HG02763 (cell line): Measurements from ENCODE around the gene F5.
A peak's percentile ranks its signal among the peaks of the same experiment; 100 is the strongest.
"Not testable (repeated sequence)": the region's sequence is repeated elsewhere in the genome, so short reads cannot be mapped to it uniquely, and the experiment has no call there.

Experiments used
- ATAC-seq: cut with Tn5 transposase; IDR thresholded peaks from one replicate; pipeline ENCODE4 v1.9.1; 2021; ENCODE audit warnings: mild to moderate bottlenecking, moderate library complexity; ENCODE audit not compliant: unreplicated experiment

The F5 gene

GRCh38 chr1:169511316-169512005 is 74.8 kb downstream of the F5 start:
- ATAC-seq, result no peak

DNA sequence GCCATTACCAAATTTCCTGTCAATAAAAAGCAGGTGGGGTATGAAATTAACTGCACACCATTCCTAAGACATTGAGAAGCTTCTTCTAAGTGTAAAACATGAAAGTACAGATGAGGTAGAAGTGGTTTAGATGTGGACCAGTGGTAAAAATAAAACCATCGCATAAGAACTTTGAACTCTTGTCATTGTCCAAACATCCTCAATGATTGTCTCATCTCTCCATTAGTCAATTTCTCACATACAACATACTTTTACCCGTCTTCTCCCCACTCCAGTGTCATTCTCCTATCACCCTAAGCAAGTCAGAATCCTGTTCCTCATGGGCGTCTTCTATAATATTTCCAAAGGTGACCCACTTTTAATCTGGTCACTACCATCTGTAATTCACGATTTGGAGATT is 76.2 kb downstream of the F5 start:
- no peak for ATAC-seq

GRCh38 chr1:169509354-169509753 is 76.9 kb downstream of the F5 start:
- no peak for ATAC-seq

- ATAC-seq, result no peak
Observed at GRCh38 chr1:169508432-169509338, 77.6 kb downstream of the F5 start.

- no peak for ATAC-seq
Observed at GRCh38 chr1:169507413-169507812, 78.9 kb downstream of the F5 start.

GRCh38 chr1:169503601-169504000 is 82.7 kb downstream of the F5 start:
- ATAC-seq, result not testable (repeated sequence)

DNA sequence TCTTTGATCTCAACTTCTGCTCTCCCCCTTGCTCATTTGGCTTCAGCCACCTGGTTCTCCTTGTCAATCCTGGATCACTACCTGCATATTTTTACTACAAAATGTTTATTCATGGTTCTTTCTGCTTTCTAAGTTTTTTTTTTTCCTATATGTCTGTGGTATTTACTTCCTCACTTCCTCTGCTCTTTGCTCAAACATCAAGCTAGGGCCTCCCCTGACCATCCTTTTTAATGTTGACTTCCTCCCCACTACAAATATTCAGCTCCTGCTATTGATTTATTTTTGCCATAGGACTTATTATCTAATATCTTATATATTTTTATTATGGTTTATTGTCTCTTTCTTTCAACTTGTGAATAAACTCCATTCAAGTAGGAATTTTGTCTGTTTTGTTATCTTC is 86.5 kb downstream of the F5 start:
- ATAC-seq, result no peak

GRCh38 chr1:169497317-169497716 is 89.0 kb downstream of the F5 start:
- no peak for ATAC-seq

- no peak for ATAC-seq
Observed at GRCh38 chr1:169495916-169496315, 90.4 kb downstream of the F5 start.

- no peak for ATAC-seq
Observed at GRCh38 chr1:169495046-169495775, 91.1 kb downstream of the F5 start.

GRCh38 chr1:169494343-169494742 is 91.9 kb downstream of the F5 start:
- no peak for ATAC-seq

DNA sequence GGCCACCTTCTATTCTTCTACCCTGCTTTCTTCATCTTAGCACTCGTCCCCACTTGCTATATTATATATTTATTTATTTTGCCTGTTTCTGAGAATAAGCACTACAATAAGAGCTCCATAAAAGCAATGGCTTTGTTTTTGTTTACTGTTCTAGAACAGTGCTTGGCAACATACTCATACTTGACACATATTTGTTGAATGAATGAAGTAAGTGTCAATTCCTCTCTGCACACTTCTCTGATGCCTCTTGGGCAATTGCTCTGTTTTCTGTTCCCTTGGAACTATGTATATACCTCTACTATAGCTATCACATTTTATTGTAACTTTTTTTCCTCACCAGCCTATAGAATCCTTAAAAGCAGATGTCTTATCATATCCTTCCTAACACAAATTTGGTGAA is 93.0 kb downstream of the F5 start:
- ATAC-seq, result no peak

- ATAC-seq, result peak; percentile 49
Observed at GRCh38 chr1:169491845-169492281, 94.4 kb downstream of the F5 start.

- no peak for ATAC-seq
Observed at GRCh38 chr1:169488157-169488556, 98.1 kb downstream of the F5 start.

- ATAC-seq, result no peak
Observed at GRCh38 chr1:169487561-169487960, 98.7 kb downstream of the F5 start.

DNA sequence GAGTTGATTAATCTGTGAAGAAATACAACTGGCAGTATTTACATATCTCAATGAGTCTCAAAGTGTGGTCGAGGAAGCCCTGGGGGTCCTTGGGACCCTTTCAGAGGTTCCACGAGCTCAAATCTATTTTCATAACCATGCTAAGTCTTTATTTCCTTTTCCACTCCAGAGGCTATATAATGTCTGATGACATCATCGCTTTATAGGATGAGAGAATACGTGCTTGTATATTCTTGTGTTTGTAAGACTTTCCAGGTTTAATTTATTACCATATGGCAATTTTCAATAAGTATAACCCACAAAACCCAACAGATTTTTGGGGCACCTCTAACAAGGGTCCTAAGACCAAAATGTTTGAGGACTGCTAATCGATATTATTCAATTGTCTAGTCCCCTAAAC is 99.1 kb downstream of the F5 start:
- no peak for ATAC-seq

DNA sequence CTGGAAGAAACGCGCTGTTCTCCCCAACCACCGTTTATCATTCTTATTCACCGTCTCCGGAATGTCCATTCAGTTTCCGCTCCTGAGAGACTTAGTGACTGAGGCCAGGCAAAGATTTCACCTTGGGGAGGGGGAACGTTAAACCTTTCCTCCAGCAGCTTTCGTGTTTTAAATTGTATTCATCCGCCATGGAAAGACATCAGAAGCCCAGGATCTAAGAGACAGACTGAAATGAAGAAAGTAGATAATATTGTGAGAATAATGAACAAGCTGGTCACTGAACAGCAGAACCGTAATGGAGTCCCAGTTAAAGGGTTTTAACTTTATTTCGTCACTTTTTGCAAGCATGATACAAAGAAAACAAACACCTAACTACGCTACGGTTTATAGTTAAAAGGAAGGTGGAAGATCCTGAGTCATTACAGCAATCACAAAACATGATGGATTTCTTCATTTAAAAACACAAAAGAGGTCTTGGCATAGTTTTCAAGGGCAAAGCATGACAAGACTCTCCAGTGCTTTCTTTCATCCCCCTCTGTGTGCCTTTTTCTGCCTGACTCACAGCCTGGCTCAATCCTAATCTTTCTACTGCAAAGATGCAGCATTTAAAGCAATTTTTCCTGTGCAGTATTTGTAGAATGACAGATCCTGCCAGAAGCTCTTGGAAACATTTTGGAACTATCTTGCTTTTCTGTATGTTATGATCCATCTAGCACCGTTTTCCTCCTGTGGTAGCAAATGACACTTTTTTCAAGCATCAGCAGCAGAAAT is 99.8 kb downstream of the F5 start:
- peak; percentile 5 for ATAC-seq

DNA sequence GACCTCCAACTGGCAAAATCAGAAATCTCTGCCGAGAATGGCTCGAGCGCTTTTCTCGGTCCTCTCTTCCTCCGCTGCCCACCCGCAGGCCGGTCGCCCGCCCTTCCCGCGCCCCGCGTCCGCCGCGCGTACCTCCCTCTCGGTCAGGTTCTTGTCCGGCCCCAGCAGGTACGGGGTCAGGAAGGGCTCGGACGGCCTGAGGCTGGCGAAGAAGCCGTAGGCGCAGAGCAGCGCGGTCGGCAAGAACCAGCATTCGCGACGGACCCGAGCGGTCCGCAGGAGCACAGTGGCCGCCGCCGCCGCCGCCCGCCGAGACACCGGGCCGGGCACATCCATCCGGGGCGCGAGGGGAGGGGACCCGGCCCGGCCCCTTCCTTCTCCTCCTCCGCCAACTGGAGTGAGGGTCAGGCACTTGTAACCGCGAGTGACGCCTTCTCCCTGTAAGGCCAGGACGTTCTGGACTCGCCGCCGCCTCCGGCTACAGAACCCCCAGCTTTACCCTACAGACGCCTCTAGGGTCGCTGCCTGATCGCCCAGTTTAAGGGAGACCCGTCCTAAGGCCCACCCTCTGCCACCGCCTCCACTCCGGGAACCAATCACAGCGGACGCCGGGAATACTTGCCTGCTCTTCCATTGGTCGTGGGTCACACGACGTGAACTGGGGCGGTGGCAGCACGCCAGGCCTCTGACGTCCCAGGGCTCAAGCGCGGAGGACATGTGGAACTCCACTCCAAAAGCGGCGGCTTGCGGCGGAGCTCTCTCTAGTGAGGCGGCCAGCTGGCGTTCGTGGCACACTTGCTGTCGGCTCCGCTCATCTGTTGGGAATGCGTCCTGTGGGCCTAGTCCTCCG is 100.6 kb downstream of the F5 start, which contains the start of gene SLC19A2:
TSS of gene SLC19A2 (minus strand) at position 514 of the 850 bp plus-strand sequence. CDS start at position 336, 178 bp downstream.
- ATAC-seq, result peak; percentile 99

DNA sequence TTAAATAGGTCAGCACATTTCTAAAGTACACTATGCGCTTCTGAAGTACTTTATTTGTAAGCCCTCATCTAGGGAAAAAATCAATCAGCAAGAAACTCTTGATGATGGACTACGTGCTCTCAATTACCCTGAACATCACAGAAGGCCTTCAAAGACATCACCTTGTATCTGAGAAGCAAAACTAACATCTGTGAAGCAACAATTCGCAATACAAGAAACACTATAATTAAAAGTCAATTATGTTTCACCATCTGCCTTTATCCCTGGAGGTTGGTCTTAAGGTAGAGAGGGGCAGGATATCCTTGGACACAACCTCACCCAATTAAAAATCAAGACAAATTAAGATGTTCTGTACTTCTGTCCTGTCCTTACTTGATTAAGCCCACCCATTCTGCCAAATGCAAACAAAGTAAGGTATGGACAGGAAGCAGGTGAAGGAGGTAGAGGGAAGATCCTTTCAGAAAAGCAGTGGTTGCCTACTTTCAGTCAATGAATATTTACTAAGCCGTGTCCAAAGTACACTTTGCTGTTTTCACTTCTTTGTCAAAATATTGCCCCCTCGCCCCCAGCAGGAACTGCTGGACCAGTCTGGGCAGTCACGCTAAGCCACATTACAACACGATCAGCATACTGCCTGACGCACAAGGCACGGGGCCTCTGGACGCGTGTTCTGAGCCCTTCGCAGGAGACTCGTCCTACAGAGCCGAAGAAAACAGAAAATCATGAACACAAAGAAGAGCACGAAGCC is 101.4 kb downstream of the F5 start:
- peak; percentile 11 for ATAC-seq
